Prostate gland (tissue), 2 donors: ENCODE measurements around the gene TSPAN15. TPM values are rescaled to one million over a fixed set of nuclear protein-coding genes. Genes with fewer than 3 reads are reported as not detected.

Source experiments
- DNase-seq: peaks from one replicate; pipeline ENCODE4 v3.0.0-alpha.2; 2019; ENCODE audit warnings: low spot score
- H3K27ac ChIP-seq, 2 donors: fragments of 200-600 bp; sonication (generic); 2 replicates each; pipeline ENCODE4 v1.5.1; 2017 to 2019
- H3K27me3 ChIP-seq: fragments of 200-600 bp; sonication (generic); replicated peaks from 2 replicates; pipeline ENCODE4 v1.5.1; 2019; ENCODE audit not compliant: insufficient read depth
- H3K36me3 ChIP-seq, 2 donors: fragments of 200-600 bp; sonication (generic); 1 replicate in 1 of 2; 2 replicates in 1 of 2; pipeline versions ENCODE4 v1.5.1 to v1.8.1; 2017 to 2019
- H3K4me1 ChIP-seq: fragments of 200-600 bp; sonication (generic); replicated peaks from 2 replicates; pipeline ENCODE4 v1.5.1; 2019
- H3K4me3 ChIP-seq, 2 donors: fragments of 200-600 bp; sonication (generic); 2 replicates each; pipeline ENCODE4 v1.5.1; 2017 to 2019
- H3K9me3 ChIP-seq: fragments of 200-600 bp; sonication (generic); 2 replicates; pipeline ENCODE4 v1.5.1; 2017
- POLR2A ChIP-seq: fragments of 450-650 bp; IDR thresholded peaks from one replicate; pipeline ENCODE4 v1.6.1; 2016; ENCODE audit warnings: antibody characterized with exemption, mild to moderate bottlenecking
- POLR2AphosphoS5 ChIP-seq: sonication (generic); formaldehyde crosslinking; IDR thresholded peaks from one replicate; pipeline ENCODE4 v1.6.1; 2017; ENCODE audit warnings: antibody characterized with exemption
- WGBS: methylation state at CpG from one replicate; pipeline ENCODE4 v1.1.5; 2018; 5-methylcytosine and 5-hydroxymethylcytosine counted together
- intact Hi-C: fragments of 100-400 bp; cut with DNase I; formaldehyde crosslinking; loops from one replicate; pipeline ENCODE4 v1.14.2; 2022
- total RNA-seq, 2 donors: library from RNA; depleted of rRNA; stranded (reverse); fragments of >200 nt; gene quantifications; one replicate each; pipeline ENCODE4 v1.1.0, GENCODE V29; 2016
- TF ChIP-seq, protein P1 (sequence below), 4 experiments: fragments of 200-600 bp in 2 of 4; fragments of 450-650 bp in 2 of 4; sonication (generic) in 2 of 4; IDR thresholded peaks; 1 replicate in 3 of 4; 2 replicates in 1 of 4; pipeline ENCODE4 v1.5.1; 2016 to 2019; ENCODE audit warnings: antibody characterized with exemption in 4 of 4, mild to moderate bottlenecking in 2 of 4, moderate library complexity in 2 of 4

Gene TSPAN15
- total RNA-seq, 2 donors from 2014 or later, result 78.8 to 85.3 TPM

DNA sequence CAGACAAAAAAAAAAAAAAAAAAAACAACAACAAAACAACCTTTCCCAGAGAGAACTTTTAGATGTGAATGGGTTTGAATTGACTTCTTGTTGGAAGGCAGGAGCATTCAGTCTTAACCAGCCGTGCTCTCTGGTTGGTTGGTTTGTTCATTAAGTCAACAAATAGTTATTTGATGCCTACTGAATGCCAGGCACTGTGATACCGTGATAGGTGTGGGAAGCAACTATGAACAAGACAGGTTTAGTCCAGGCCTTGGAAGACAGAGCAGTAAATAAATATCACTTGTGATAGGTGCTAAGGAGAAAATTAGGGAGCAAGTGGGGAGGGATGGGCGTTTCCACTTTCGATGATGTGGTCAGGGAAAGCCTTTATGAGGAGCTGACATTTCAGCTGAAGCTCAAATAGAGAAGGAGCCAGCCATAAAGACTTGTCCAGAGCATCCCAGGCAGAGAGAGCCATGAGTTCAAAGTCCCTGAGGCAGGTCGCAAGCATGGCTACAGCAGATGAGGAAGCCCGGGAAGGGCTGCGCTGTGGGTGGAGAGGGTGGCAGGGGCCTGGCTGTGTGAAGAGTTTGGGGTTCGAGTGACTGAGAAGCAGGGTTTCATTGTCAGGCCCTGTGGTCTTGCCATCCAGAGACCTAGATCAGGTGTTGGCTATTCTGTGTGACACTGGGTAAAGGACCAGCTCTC lies 8.0 kb downstream of the TSPAN15 start:
- TF ChIP-seq, protein P1, sequence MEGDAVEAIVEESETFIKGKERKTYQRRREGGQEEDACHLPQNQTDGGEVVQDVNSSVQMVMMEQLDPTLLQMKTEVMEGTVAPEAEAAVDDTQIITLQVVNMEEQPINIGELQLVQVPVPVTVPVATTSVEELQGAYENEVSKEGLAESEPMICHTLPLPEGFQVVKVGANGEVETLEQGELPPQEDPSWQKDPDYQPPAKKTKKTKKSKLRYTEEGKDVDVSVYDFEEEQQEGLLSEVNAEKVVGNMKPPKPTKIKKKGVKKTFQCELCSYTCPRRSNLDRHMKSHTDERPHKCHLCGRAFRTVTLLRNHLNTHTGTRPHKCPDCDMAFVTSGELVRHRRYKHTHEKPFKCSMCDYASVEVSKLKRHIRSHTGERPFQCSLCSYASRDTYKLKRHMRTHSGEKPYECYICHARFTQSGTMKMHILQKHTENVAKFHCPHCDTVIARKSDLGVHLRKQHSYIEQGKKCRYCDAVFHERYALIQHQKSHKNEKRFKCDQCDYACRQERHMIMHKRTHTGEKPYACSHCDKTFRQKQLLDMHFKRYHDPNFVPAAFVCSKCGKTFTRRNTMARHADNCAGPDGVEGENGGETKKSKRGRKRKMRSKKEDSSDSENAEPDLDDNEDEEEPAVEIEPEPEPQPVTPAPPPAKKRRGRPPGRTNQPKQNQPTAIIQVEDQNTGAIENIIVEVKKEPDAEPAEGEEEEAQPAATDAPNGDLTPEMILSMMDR (IDR thresholded peaks at IDR 0.05), result no peak
- no peak for TF ChIP-seq POLR2AphosphoS5
- TF ChIP-seq POLR2A, result no peak
- H3K36me3 ChIP-seq, result no peaks in the 10 kb centered on the region
- H3K27ac ChIP-seq, result peak overlapping the region; percentile 73 to 76
- H3K4me3 ChIP-seq, result no peak overlapping the region
- no peak for DNase-seq
- WGBS, result 74% methylated on average over 8 of the region's 8 CpGs
- H3K4me1 ChIP-seq, result peaks cover 1% of the 10 kb centered on the region
- no peaks in the 10 kb centered on the region for H3K27me3 ChIP-seq
- intact Hi-C loops, result no loop called here
- no peaks in the 10 kb centered on the region for H3K9me3 ChIP-seq

- H3K36me3 ChIP-seq, result no peaks in the 10 kb centered on the region
- no peak overlapping the region for H3K4me3 ChIP-seq
- no peaks in the 10 kb centered on the region for H3K27me3 ChIP-seq
- no peaks in the 10 kb centered on the region for H3K4me1 ChIP-seq
- DNase-seq, result no peak
- 81% methylated on average over 12 of the region's 12 CpGs for WGBS
- intact Hi-C loops, result no loop called here
- TF ChIP-seq POLR2A (no peak), POLR2AphosphoS5 (no peak)
- TF ChIP-seq, protein P1 (IDR thresholded peaks at IDR 0.05), result no peak
- peak overlapping the region; percentile 73 to 76 for H3K27ac ChIP-seq
- H3K9me3 ChIP-seq, result no peaks in the 10 kb centered on the region
Measured at GRCh38 chr10:69459893-69460575, 8.8 kb downstream of the TSPAN15 start.

DNA sequence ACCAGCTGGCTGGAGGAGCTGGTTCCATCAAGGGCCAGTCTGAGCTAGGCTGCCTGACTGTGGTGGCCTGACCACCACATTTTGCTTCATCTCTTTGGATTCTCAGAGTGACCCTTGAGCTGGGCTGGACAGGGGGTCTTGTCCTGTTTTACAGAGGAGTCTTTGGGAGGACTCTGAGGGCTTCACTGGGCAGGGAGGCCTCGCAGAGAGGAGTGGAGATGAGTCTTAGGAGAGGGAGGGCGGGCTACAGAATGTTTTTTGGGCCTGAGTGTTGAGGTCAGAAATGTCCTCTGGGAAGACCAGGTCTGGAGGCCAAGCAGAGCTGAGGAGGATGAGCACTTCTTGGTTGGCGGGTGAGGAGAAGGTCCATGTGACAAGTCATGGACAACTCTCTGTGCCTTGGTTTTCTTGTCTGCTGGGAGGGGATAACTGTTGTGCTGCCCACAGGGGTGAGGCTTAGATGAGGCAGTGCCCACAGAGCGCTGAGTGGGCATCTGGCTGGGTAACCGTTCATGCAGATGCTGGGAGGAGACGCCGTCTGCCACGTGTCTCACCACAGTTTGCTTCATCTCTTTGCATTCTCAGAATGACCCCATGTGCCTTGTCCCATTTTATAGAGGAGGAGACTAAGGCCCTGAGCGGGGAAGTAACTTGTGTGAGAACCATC lies 9.4 kb downstream of the TSPAN15 start:
- Histone ChIP-seq H3K4me1 (peaks cover 2% of the 10 kb centered on the region), H3K4me3 (no peak overlapping the region), H3K9me3 (no peaks in the 10 kb centered on the region), H3K36me3 (no peaks in the 10 kb centered on the region), H3K27ac (no peak overlapping the region), H3K27me3 (no peaks in the 10 kb centered on the region)
- 93% methylated on average over 9 of the region's 9 CpGs for WGBS
- no peak for TF ChIP-seq POLR2AphosphoS5
- intact Hi-C loops, result no loop called here
- no peak for DNase-seq

DNA sequence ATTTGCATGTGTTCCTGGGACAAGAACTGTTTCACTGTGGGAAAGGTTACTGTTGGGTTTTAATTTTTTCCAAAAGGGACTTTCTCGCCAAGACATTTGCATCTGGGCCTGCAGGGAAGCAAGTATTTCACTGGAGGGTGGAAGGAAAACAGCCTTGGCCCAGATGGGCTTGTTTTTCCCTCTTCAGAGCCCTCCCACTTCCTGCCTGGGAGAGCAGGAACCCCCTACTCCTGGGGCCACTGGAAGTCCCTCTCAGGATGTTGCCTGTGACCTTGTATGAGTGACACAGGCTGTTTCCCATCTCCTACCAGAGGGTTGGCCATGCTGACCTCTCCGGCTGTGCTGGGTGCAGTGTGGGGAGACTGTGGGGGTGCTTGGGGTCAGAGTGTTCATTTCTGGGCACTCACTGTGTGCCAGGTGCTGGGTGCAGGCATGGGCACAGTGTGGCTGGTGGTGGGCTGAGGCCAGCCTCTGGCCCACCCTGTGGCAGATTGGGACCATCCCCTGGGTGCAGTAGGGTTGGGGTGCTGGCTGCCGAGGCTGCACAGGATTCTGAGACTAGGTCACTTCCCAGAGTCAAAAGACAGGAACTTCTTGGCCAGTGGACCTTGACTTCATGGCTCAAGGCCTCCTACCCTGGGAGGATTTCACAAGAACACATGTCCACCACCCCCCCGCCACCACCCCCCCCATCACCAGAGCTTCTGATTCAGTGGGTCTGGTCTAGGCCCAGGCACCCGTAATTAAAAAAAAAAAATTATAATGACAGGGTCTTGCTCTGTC lies 10.2 kb downstream of the TSPAN15 start:
- H3K36me3 ChIP-seq, result no peaks in the 10 kb centered on the region
- TF ChIP-seq POLR2AphosphoS5, result no peak
- no peak for TF ChIP-seq POLR2A
- TF ChIP-seq, protein P1 (IDR thresholded peaks at IDR 0.05), result no peak
- H3K4me1 ChIP-seq, result peaks cover 2% of the 10 kb centered on the region
- 88% methylated on average over 5 of the region's 5 CpGs for WGBS
- H3K27me3 ChIP-seq, result no peaks in the 10 kb centered on the region
- no peak overlapping the region for H3K4me3 ChIP-seq
- no peak overlapping the region for H3K27ac ChIP-seq
- intact Hi-C loops, result no loop called here
- H3K9me3 ChIP-seq, result no peaks in the 10 kb centered on the region
- DNase-seq, result no peak

DNA sequence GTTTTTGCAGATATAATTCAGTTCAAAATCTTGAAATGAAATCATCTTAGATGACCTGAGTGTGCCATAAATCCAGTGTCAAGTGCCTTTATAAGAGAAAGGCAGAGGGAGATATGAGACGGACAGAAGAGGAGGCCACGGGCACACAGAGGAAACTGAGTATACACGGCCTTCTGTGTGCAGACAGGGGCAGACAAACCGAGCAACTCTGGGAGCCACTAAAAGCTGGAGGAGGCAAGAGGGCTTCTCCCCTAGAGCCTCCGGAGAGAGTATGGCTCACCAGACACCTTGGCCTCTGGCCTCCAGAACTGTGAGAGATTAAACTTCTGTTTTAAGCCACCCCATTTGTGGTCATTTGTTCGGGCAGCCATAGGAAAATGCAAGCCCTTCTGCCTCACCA lies 12.6 kb downstream of the TSPAN15 start:
- Histone ChIP-seq H3K9me3 (no peaks in the 10 kb centered on the region), H3K27ac (peak overlapping the region in 1 of 2 donors; percentile 33), H3K4me1 (peaks cover 2% of the 10 kb centered on the region), H3K27me3 (no peaks in the 10 kb centered on the region), H3K4me3 (no peak overlapping the region), H3K36me3 (no peaks in the 10 kb centered on the region)
- intact Hi-C loops, result no loop called here
- DNase-seq, result no peak
- TF ChIP-seq POLR2A (no peak), POLR2AphosphoS5 (no peak)
- TF ChIP-seq, protein P1 (IDR thresholded peaks at IDR 0.05), result no peak
- WGBS, result 78% methylated on average over 6 of the region's 6 CpGs
